SU-DHL-6 (cell line): ENCODE measurements around the gene RASGRF1.
"Not testable (repeated sequence)": the region's sequence is repeated elsewhere in the genome, so short reads cannot be mapped to it uniquely, and the experiment has no call there.

Experiments used
- H2AFZ ChIP-seq: fragments of 200-600 bp; sonication (generic); 2 replicates; pipeline ENCODE4 v1.6.1; 2014; ENCODE audit warnings: low read depth, mild to moderate bottlenecking, moderate library complexity, mixed read lengths, antibody characterized with exemption, low read length; ENCODE audit not compliant: severe bottlenecking
- H3F3A ChIP-seq: fragments of 200-600 bp; shearing (Covaris generic); 2 replicates; pipeline ENCODE4 v1.6.0; 2016; ENCODE audit warnings: antibody characterized with exemption, mild to moderate bottlenecking; ENCODE audit not compliant: insufficient read depth
- H3K27ac ChIP-seq: fragments of 200-600 bp; sonication (generic); 2 replicates; pipeline ENCODE4 v1.5.1; 2016; ENCODE audit warnings: low read depth, mild to moderate bottlenecking, low read length, moderate library complexity, mixed read lengths
- H3K27me3 ChIP-seq: fragments of 200-600 bp; sonication (generic), shearing (Covaris generic); 2 replicates; pipeline ENCODE4 v1.6.0; 2014; ENCODE audit warnings: mild to moderate bottlenecking, low read length
- H3K36me3 ChIP-seq: fragments of 200-600 bp; sonication (generic); 2 replicates; pipeline ENCODE4 v1.6.1; 2014; ENCODE audit warnings: mild to moderate bottlenecking, low read length, mixed read lengths
- H3K4me2 ChIP-seq: fragments of 300-600, 200-600 bp; shearing (Covaris generic), sonication (generic); 2 replicates; pipeline ENCODE4 v1.6.0; 2014; ENCODE audit warnings: low read length, low read depth, mild to moderate bottlenecking; ENCODE audit not compliant: poor library complexity, severe bottlenecking
- H3K4me3 ChIP-seq: fragments of 200-600 bp; sonication (generic); 2 replicates; pipeline ENCODE4 v1.5.1; 2014; ENCODE audit warnings: antibody characterized with exemption, low read length, mild to moderate bottlenecking, mixed read lengths; ENCODE audit not compliant: insufficient read depth, poor library complexity, severe bottlenecking
- H3K79me2 ChIP-seq: fragments of 200-600 bp; sonication (generic); 2 replicates; pipeline ENCODE4 v1.6.1; 2014; ENCODE audit warnings: mild to moderate bottlenecking, low read length, moderate library complexity; ENCODE audit not compliant: insufficient read depth
- H3K9ac ChIP-seq: fragments of 200-600 bp; sonication (generic); 2 replicates; pipeline ENCODE4 v1.7.0; 2014; ENCODE audit warnings: mild to moderate bottlenecking, low read length
- H3K9me2 ChIP-seq: fragments of 200-600 bp; sonication (generic); replicated peaks from 2 replicates; pipeline ENCODE4 v1.6.1; 2014; ENCODE audit warnings: low read length; ENCODE audit not compliant: insufficient read depth
- H3K9me3 ChIP-seq: fragments of 200-600 bp; sonication (generic); 2 replicates; pipeline ENCODE4 v1.6.1; 2014; ENCODE audit warnings: low read length, mixed read lengths; ENCODE audit not compliant: insufficient read depth
- H4K20me1 ChIP-seq: fragments of 200-600 bp; sonication (generic); 2 replicates; pipeline ENCODE4 v1.6.1; 2014; ENCODE audit warnings: low read depth, mild to moderate bottlenecking, antibody characterized with exemption, low read length, moderate library complexity, mixed read lengths
- CTCF ChIP-seq: fragments of 200-600 bp; sonication (generic); IDR thresholded peaks from one replicate; pipeline ENCODE4 v1.5.1; 2017; ENCODE audit warnings: antibody characterized with exemption, mild to moderate bottlenecking, low read length, moderate library complexity; ENCODE audit not compliant: insufficient read depth, poor library complexity, severe bottlenecking
- EZH2phosphoT487 ChIP-seq: fragments of 200-600 bp; sonication (generic), shearing (Covaris generic); conservative IDR thresholded peaks from 2 replicates; pipeline ENCODE4 v1.6.1; 2018; ENCODE audit warnings: mild to moderate bottlenecking, antibody characterized with exemption, low read length, moderate library complexity, mixed read lengths

The RASGRF1 gene

GRCh38 chr15:78928616-78929093, 161.9 kb downstream of the RASGRF1 start:
- H3K36me3 ChIP-seq: no peaks in the 10 kb centered on the region
- H2AFZ ChIP-seq: no peak overlapping the region
- H3K27ac ChIP-seq: no peak overlapping the region
- H3F3A ChIP-seq: no peaks in the 10 kb centered on the region
- no peaks in the 10 kb centered on the region for H3K79me2 ChIP-seq
- no peak overlapping the region for H3K4me3 ChIP-seq
- no peak overlapping the region for H3K9ac ChIP-seq
- TF ChIP-seq CTCF: no peak
- TF ChIP-seq EZH2phosphoT487: no peak
- H3K4me2 ChIP-seq: no peak overlapping the region
- no peaks in the 10 kb centered on the region for H3K27me3 ChIP-seq
- H3K9me2 ChIP-seq: no peaks in the 10 kb centered on the region
- H4K20me1 ChIP-seq: no peaks in the 10 kb centered on the region
- no peaks in the 10 kb centered on the region for H3K9me3 ChIP-seq

- H3K27me3 ChIP-seq, H3K79me2 ChIP-seq, H4K20me1 ChIP-seq, H3F3A ChIP-seq, H3K4me3 ChIP-seq, H3K36me3 ChIP-seq, H3K9ac ChIP-seq, H2AFZ ChIP-seq, H3K4me2 ChIP-seq, H3K9me3 ChIP-seq, H3K9me2 ChIP-seq, H3K27ac ChIP-seq: not testable (repeated sequence)
These were observed 162.4 kb downstream of the RASGRF1 start for GRCh38 chr15:78928176-78928575.

- H3K27ac ChIP-seq: no peak overlapping the region
- no peak overlapping the region for H3K4me2 ChIP-seq
- H3K27me3 ChIP-seq: no peaks in the 10 kb centered on the region
- H3K9ac ChIP-seq: no peak overlapping the region
- no peaks in the 10 kb centered on the region for H3K79me2 ChIP-seq
- no peak overlapping the region for H2AFZ ChIP-seq
- H3K36me3 ChIP-seq: no peaks in the 10 kb centered on the region
- H3K4me3 ChIP-seq: no peak overlapping the region
- TF ChIP-seq EZH2phosphoT487 (no peak), CTCF (no peak)
- H4K20me1 ChIP-seq: no peaks in the 10 kb centered on the region
- no peaks in the 10 kb centered on the region for H3K9me3 ChIP-seq
- H3K9me2 ChIP-seq: no peaks in the 10 kb centered on the region
- no peaks in the 10 kb centered on the region for H3F3A ChIP-seq
These were observed 163.3 kb downstream of the RASGRF1 start for GRCh38 chr15:78927077-78927790.

GRCh38 chr15:78925956-78926743, 164.4 kb downstream of the RASGRF1 start:
- no peaks in the 10 kb centered on the region for H3K9me3 ChIP-seq
- TF ChIP-seq EZH2phosphoT487: no peak
- TF ChIP-seq CTCF: no peak
- no peaks in the 10 kb centered on the region for H4K20me1 ChIP-seq
- no peaks in the 10 kb centered on the region for H3K79me2 ChIP-seq
- H3K36me3 ChIP-seq: no peaks in the 10 kb centered on the region
- no peak overlapping the region for H3K9ac ChIP-seq
- no peak overlapping the region for H3K4me3 ChIP-seq
- H3K27ac ChIP-seq: no peak overlapping the region
- H3K27me3 ChIP-seq: no peaks in the 10 kb centered on the region
- no peaks in the 10 kb centered on the region for H3K9me2 ChIP-seq
- no peaks in the 10 kb centered on the region for H3F3A ChIP-seq
- H3K4me2 ChIP-seq: no peak overlapping the region
- no peak overlapping the region for H2AFZ ChIP-seq
